GM21619 (cell line): Measurements from ENCODE around the gene C21orf91.

ENCODE experiments used
- ATAC-seq: cut with Tn5 transposase; IDR thresholded peaks from one replicate; pipeline ENCODE4 v1.9.1; 2021; ENCODE audit not compliant: unreplicated experiment

C21orf91 gene

GRCh38 chr21:17819114-17819876 lies at the start of gene C21orf91:
TSS of gene C21orf91 (minus strand) at chr21:17819356. CDS start at chr21:17818318, 1,038 bp downstream.
- ATAC-seq, result peak; percentile 82

- no peak for ATAC-seq
Observed at GRCh38 chr21:17866590-17866989, 47.4 kb upstream of the C21orf91 start.

- ATAC-seq, result no peak
Observed at GRCh38 chr21:17859661-17860060, 40.5 kb upstream of the C21orf91 start.

- no peak for ATAC-seq
Observed at GRCh38 chr21:17858747-17859146, 39.6 kb upstream of the C21orf91 start.

- no peak for ATAC-seq
Observed at GRCh38 chr21:17854745-17855144, 35.6 kb upstream of the C21orf91 start.

GRCh38 chr21:17853393-17854275 lies 34.5 kb upstream of the C21orf91 start:
- ATAC-seq, result no peak

- ATAC-seq, result peak; percentile 92
Observed at GRCh38 chr21:17848228-17848627, 29.1 kb upstream of the C21orf91 start.

GRCh38 chr21:17841103-17841502 lies 21.9 kb upstream of the C21orf91 start:
- ATAC-seq, result no peak

- no peak for ATAC-seq
Observed at GRCh38 chr21:17834639-17835354, 15.6 kb upstream of the C21orf91 start.

- no peak for ATAC-seq
Observed at GRCh38 chr21:17829472-17829871, 10.3 kb upstream of the C21orf91 start.

GRCh38 chr21:17828223-17828622 lies 9.1 kb upstream of the C21orf91 start:
- no peak for ATAC-seq

GRCh38 chr21:17823846-17824245 lies 4.7 kb upstream of the C21orf91 start:
- no peak for ATAC-seq

GRCh38 chr21:17821121-17821520 lies 2.0 kb upstream of the C21orf91 start:
- ATAC-seq, result no peak

GRCh38 chr21:17819877-17820229 lies 697 bp upstream of the C21orf91 start:
- ATAC-seq, result peak; percentile 60

- ATAC-seq, result peak; percentile 11
Observed at GRCh38 chr21:17818186-17819113, 706 bp downstream of the C21orf91 start.

GRCh38 chr21:17813353-17813752 lies 5.8 kb downstream of the C21orf91 start:
- ATAC-seq, result no peak

- ATAC-seq, result no peak
Observed at GRCh38 chr21:17805966-17806365, 13.2 kb downstream of the C21orf91 start.

- ATAC-seq, result no peak
Observed at GRCh38 chr21:17803536-17803935, 15.6 kb downstream of the C21orf91 start.

GRCh38 chr21:17802572-17802971 lies 16.6 kb downstream of the C21orf91 start:
- ATAC-seq, result no peak

GRCh38 chr21:17799414-17800164 lies 19.6 kb downstream of the C21orf91 start:
- ATAC-seq, result no peak
